PC-3 (cell line): ENCODE data around the gene PRPF40A. TPM values are rescaled to one million over a fixed set of nuclear protein-coding genes. Genes with fewer than 3 reads are reported as not detected.

Source experiments
- ATAC-seq: fragments of 200-7000 bp; cut with Tn5 transposase; 2 replicates; pipeline ENCODE4 v1.9.1; 2020; ENCODE audit warnings: mild to moderate bottlenecking, moderate library complexity
- BruUV-seq: library from RNA; stranded (reverse); fragments of 400-500 nt; replicated peaks from 2 replicates; lab custom pipeline; 2021; lab: Mats Ljungman, UMichigan
- CTCF ChIA-PET: fragments of 300-600 bp; sonication (Branson Sonifier 250); formaldehyde crosslinking; loops from one replicate; lab custom pipeline; 2022; ENCODE audit warnings: antibody characterized with exemption; lab: Charles Lee
- POLR2A ChIA-PET: fragments of 300-600 bp; sonication (Branson Sonifier 250); formaldehyde crosslinking; loops from one replicate; lab custom pipeline; 2022; ENCODE audit warnings: antibody characterized with exemption; ENCODE audit not compliant: unreplicated experiment; lab: Charles Lee
- DNase-seq: peaks from one replicate; pipeline ENCODE4 v3.0.0-alpha.2; 2015
- H2AFZ ChIP-seq: fragments of 300-600 bp; sonication (generic); 2 replicates; pipeline ENCODE4 v1.6.0; 2016; ENCODE audit warnings: antibody characterized with exemption, low read length
- H3F3A ChIP-seq: fragments of 300-600 bp; sonication (generic); one replicate; pipeline ENCODE4 v1.6.0; 2017; ENCODE audit warnings: antibody characterized with exemption, low read length, control low read depth, mild to moderate bottlenecking; ENCODE audit not compliant: unreplicated experiment
- H3K27ac ChIP-seq: fragments of 300-600 bp; sonication (generic); 2 replicates; pipeline ENCODE4 v1.5.1; 2016; ENCODE audit warnings: mild to moderate bottlenecking, low read length
- H3K27me3 ChIP-seq: fragments of 300-600 bp; sonication (generic); 2 replicates; pipeline ENCODE4 v1.6.1; 2016; ENCODE audit warnings: low read length, mixed read lengths
- H3K36me3 ChIP-seq: fragments of 300-600 bp; sonication (generic); 2 replicates; pipeline ENCODE4 v1.6.1; 2016; ENCODE audit warnings: low read depth, mixed run types, low read length, mixed read lengths
- H3K4me1 ChIP-seq: fragments of 300-600 bp; sonication (generic); 2 replicates; pipeline ENCODE4 v1.5.1; 2016; ENCODE audit warnings: low read length; ENCODE audit not compliant: insufficient read depth
- H3K4me2 ChIP-seq: fragments of 300-600 bp; sonication (generic); 2 replicates; pipeline ENCODE4 v1.6.0; 2016; ENCODE audit warnings: low read length
- H3K4me3 ChIP-seq: fragments of 300-600 bp; sonication (generic); 2 replicates; pipeline ENCODE4 v1.5.1; 2016; ENCODE audit warnings: mild to moderate bottlenecking, low read length, mixed read lengths
- H3K79me2 ChIP-seq: fragments of 300-600 bp; sonication (generic); 2 replicates; pipeline ENCODE4 v1.6.1; 2017; ENCODE audit warnings: low read length, mixed read lengths
- H3K9ac ChIP-seq: fragments of 300-600 bp; sonication (generic); 2 replicates; pipeline ENCODE4 v1.6.0; 2016; ENCODE audit warnings: mild to moderate bottlenecking, low read length
- H3K9me2 ChIP-seq: fragments of 300-600 bp; sonication (generic); replicated peaks from 2 replicates; pipeline ENCODE4 v1.6.1; 2016; ENCODE audit warnings: mixed run types, low read length, mixed read lengths
- H3K9me3 ChIP-seq: fragments of 300-600 bp; sonication (generic); 2 replicates; pipeline ENCODE4 v1.6.1; 2016; ENCODE audit warnings: low read length, mixed read lengths
- H4K20me1 ChIP-seq: fragments of 300-600 bp; sonication (generic); 2 replicates; pipeline ENCODE4 v1.6.1; 2016; ENCODE audit warnings: low read length, mixed read lengths
- EZH2 ChIP-seq: fragments of 300-600 bp; sonication (generic); IDR thresholded peaks from one replicate; pipeline ENCODE4 v1.6.1; 2017; ENCODE audit warnings: antibody characterized with exemption, mild to moderate bottlenecking, low read length; ENCODE audit not compliant: unreplicated experiment
- EZH2phosphoT487 ChIP-seq: fragments of 300-600 bp; sonication (generic); IDR thresholded peaks from 2 replicates; pipeline ENCODE4 v1.6.1; 2018; ENCODE audit warnings: mild to moderate bottlenecking, antibody characterized with exemption, low read length, borderline replicate concordance
- intact Hi-C: fragments of 100-400 bp; cut with micrococcal nuclease; formaldehyde crosslinking; loops from 2 replicates; pipeline ENCODE4 v1.9.0; 2023
- total RNA-seq: library from RNA; depleted of rRNA; stranded (reverse); fragments of >200 nt; gene quantifications from 2 replicates; pipeline ENCODE4 v1.2.3, GENCODE V29; 2014
- TF ChIP-seq, protein P1 (sequence below): fragments of 300-600 bp; sonication (generic); conservative IDR thresholded peaks from 2 replicates; pipeline ENCODE4 v1.5.1; 2017; ENCODE audit warnings: antibody characterized with exemption, low read depth, mild to moderate bottlenecking, low read length

The PRPF40A gene
- total RNA-seq, 1 experiment from 2014 or later, result 140 TPM

DNA sequence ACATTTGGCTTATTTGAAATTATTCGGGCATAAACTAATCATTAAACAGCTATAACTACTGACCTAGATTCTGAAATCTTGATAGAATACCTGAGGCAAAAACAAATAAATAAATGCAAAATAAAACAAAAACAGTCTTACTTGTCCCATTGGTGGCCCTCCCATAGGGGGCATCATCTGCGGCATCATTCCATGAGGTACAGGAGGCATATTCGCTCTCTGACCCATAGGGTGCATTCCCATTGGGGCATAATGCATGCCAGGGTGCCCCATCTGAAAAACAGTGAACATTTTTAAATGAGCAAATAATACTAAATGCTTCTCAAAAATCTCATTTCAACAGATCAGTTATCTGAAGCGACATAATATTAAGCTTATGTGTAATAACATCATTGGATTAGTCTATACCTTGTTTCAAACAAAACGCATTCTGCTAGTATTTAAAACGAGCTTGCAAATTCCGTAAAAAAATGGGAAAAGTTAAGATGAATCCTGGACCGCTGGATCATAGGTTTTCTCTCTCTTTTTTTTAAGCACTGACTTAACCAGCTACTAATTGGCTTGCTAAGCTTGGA, 1.3 kb downstream of the PRPF40A start:
- POLR2A ChIA-PET, result interaction anchor here (0.6 to 0.7 kb wide), 2 partner anchors 16 to 1216 kb away, joined by 3 to 23 read pairs; no protein-coding TSS in a partner anchor
- H3K79me2 ChIP-seq, result peaks cover 83% of the 10 kb centered on the region
- ATAC-seq (no peak), DNase-seq (peak; percentile 53)
- H3K4me2 ChIP-seq, result peak overlapping the region; percentile 85
- no peaks in the 10 kb centered on the region for H3F3A ChIP-seq
- intact Hi-C loops, result loop anchor here (2.0 kb wide), 1 partner anchor 541 kb away; the partner anchor contains the start of gene STAM2
- H3K27ac ChIP-seq, result no peak overlapping the region
- H3K9me2 ChIP-seq, result no peaks in the 10 kb centered on the region
- CTCF ChIA-PET, result no interaction called here
- peaks cover 52% of the 10 kb centered on the region for H4K20me1 ChIP-seq
- BruUV-seq, result no TSS peak
- H3K36me3 ChIP-seq, result peaks cover 46% of the 10 kb centered on the region
- peak overlapping the region; percentile 98 for H3K9ac ChIP-seq
- peak overlapping the region; percentile 99 for H3K4me3 ChIP-seq
- no peaks in the 10 kb centered on the region for H3K27me3 ChIP-seq
- H3K4me1 ChIP-seq, result peaks cover 22% of the 10 kb centered on the region
- H3K9me3 ChIP-seq, result no peaks in the 10 kb centered on the region
- TF ChIP-seq, protein P1, sequence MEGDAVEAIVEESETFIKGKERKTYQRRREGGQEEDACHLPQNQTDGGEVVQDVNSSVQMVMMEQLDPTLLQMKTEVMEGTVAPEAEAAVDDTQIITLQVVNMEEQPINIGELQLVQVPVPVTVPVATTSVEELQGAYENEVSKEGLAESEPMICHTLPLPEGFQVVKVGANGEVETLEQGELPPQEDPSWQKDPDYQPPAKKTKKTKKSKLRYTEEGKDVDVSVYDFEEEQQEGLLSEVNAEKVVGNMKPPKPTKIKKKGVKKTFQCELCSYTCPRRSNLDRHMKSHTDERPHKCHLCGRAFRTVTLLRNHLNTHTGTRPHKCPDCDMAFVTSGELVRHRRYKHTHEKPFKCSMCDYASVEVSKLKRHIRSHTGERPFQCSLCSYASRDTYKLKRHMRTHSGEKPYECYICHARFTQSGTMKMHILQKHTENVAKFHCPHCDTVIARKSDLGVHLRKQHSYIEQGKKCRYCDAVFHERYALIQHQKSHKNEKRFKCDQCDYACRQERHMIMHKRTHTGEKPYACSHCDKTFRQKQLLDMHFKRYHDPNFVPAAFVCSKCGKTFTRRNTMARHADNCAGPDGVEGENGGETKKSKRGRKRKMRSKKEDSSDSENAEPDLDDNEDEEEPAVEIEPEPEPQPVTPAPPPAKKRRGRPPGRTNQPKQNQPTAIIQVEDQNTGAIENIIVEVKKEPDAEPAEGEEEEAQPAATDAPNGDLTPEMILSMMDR, result peak; percentile 78
- no peak for TF ChIP-seq EZH2
- H2AFZ ChIP-seq, result no peak overlapping the region

DNA sequence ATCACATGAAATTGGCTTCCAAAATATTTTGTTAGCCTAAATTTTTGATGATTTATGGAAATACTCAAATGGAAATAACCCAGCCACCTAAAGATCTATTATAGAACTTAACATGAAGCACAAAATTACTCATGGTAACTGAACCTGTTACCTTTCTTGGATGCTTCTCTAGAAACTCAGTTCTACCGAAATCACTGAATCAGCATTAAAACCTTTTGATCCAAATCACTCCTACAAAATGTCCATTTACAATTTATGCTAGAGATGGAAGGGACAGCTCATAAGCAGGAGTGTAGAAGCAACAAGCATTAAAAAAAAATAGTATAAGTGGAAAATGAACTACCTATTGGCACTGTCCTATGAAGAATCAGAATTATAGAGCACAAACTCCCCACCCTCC, 2.1 kb downstream of the PRPF40A start:
- CTCF ChIA-PET, result no interaction called here
- peaks cover 56% of the 10 kb centered on the region for H4K20me1 ChIP-seq
- intact Hi-C loops, result no loop called here
- TF ChIP-seq, protein P1, result no peak
- no peak for TF ChIP-seq EZH2phosphoT487
- no peak for TF ChIP-seq EZH2
- no peaks in the 10 kb centered on the region for H3K9me2 ChIP-seq
- no peaks in the 10 kb centered on the region for H3K9me3 ChIP-seq
- no TSS peak for BruUV-seq
- no peak overlapping the region for H3K9ac ChIP-seq
- no peak overlapping the region for H3K27ac ChIP-seq
- DNase-seq, result no peak
- POLR2A ChIA-PET, result interaction anchor here (0.6 kb wide), 1 partner anchor 15 kb away, joined by 23 read pairs; no protein-coding TSS in a partner anchor
- H3K4me1 ChIP-seq, result peaks cover 16% of the 10 kb centered on the region
- H3K27me3 ChIP-seq, result no peaks in the 10 kb centered on the region
- no peaks in the 10 kb centered on the region for H3F3A ChIP-seq
- peak overlapping the region; percentile 99 for H3K4me3 ChIP-seq
- no peak for ATAC-seq
- peaks cover 54% of the 10 kb centered on the region for H3K36me3 ChIP-seq
- peak overlapping the region; percentile 85 for H3K4me2 ChIP-seq
- H2AFZ ChIP-seq, result no peak overlapping the region
- peaks cover 83% of the 10 kb centered on the region for H3K79me2 ChIP-seq

DNA sequence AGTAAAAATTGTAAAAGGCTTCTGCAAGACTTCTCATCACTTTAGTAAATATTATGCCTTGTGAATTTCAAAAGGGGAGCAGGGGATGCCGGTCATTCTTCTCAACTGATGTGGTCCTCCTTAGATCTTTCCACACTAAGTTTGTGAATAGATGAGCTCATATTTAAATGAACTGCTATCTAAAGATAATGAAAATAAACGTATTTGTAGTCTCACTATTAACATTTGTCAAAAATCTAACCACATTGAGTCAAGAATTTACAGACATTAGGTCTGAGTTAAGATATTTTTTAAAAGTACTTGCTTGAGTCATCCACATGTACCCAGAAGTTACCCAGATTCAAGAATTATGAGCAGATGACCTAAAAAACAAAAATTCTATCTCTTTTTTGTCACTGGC, 6.5 kb downstream of the PRPF40A start:
- DNase-seq, result no peak
- no peak overlapping the region for H2AFZ ChIP-seq
- intact Hi-C loops, result no loop called here
- CTCF ChIA-PET, result no interaction called here
- H3K4me3 ChIP-seq, result no peak overlapping the region
- no peak overlapping the region for H3K27ac ChIP-seq
- no peaks in the 10 kb centered on the region for H3K27me3 ChIP-seq
- no TSS peak for BruUV-seq
- peaks cover 80% of the 10 kb centered on the region for H3K36me3 ChIP-seq
- H3K4me1 ChIP-seq, result peaks cover 8% of the 10 kb centered on the region
- peaks cover 99% of the 10 kb centered on the region for H3K79me2 ChIP-seq
- no peak overlapping the region for H3K9ac ChIP-seq
- H3F3A ChIP-seq, result no peaks in the 10 kb centered on the region
- no peaks in the 10 kb centered on the region for H3K9me2 ChIP-seq
- ATAC-seq, result no peak
- H3K9me3 ChIP-seq, result no peaks in the 10 kb centered on the region
- no peak overlapping the region for H3K4me2 ChIP-seq
- TF ChIP-seq EZH2 (no peak), EZH2phosphoT487 (no peak)
- TF ChIP-seq, protein P1, result no peak
- H4K20me1 ChIP-seq, result peaks cover 70% of the 10 kb centered on the region
- POLR2A ChIA-PET, result no interaction called here
